Measurements from ENCODE around the gene SHMT2.
A peak's percentile ranks its signal among the peaks of the same experiment; 100 is the strongest.
"Not testable (repeated sequence)": the region's sequence is repeated elsewhere in the genome, so short reads cannot be mapped to it uniquely, and the experiment has no call there.

The SHMT2 gene

GRCh38 chr12:57266681-57267080, 37.2 kb downstream of the SHMT2 start:
- DNase-seq (ENCODE audit: low read depth), result no peak

DNA sequence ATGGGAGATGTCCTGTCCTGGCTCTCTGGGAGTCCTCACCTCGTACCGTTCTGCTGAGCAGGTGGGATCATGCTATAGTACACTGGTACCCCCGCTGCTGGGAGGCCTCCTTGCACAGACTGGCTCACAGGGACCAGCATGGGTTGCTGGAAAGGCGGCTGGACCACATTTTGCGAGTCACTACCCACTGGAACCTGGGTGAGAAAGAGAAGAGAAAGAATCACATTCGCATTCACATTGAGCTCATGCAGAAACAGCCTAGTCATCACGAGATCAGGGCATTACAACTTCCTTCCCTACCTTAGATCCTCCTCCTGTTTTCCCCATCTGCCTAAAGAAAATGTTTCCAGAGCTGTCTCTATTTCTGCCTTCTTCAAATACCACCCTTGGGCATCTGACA, 38.8 kb downstream of the SHMT2 start:
- no peak for DNase-seq (ENCODE audit: low read depth)

GRCh38 chr12:57270966-57271470, 41.5 kb downstream of the SHMT2 start:
- no peak for DNase-seq (ENCODE audit: low read depth)

GRCh38 chr12:57272337-57273151, 43.0 kb downstream of the SHMT2 start:
- no peak for DNase-seq (ENCODE audit: low read depth)

GRCh38 chr12:57273516-57273915, 44.0 kb downstream of the SHMT2 start:
- DNase-seq (ENCODE audit: low read depth), result no peak

DNA sequence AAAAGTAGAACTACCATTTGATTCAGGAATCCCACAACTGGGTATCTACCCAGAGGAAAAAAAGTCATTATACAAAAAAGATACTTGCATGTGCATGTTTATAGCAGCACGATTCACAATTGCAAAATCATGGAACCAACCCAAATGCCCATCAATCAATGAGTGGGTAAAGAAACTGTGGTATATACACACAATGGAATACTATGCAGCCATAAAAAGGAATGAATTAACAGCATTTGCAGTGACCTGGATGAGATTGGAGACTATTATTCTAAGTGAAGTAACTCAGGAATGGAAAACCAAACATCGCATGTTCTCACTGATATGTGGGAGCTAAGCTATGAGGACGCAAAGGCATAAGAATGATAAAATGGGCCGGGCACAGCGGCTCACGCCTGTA, 46.7 kb downstream of the SHMT2 start:
- not testable (repeated sequence) for DNase-seq (ENCODE audit: low read depth)

DNA sequence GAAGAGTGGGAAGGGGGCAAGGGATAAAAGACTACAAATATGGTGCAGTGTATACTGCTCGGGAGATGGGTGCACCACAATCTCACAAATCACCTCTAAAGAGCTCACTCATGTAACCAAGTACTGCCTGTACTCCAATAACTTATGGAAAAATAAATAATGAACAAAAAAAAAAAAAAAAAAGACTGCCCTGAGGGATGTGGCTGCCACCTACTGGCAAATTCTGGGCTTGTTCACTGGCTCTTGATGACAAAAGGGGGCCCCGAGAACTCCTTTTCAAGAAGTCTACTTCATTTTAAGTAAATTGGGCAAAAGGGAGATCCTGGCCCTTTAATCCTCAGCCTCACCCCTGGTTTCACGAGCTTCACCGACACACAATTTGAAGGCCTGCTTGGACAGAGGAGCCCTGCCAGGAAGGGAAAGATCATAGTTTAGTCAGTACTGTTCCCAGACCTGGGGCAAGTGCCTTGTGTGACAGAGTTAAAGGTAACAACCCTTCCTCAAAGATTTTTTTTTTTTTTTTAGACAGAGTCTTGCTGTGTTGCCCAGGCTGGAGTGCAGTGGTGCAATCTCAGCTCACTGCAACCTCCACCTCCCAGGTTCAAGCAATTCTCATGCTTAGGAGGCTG, 47.5 kb downstream of the SHMT2 start:
- peak; percentile 23 for DNase-seq (ENCODE audit: low read depth)

DNA sequence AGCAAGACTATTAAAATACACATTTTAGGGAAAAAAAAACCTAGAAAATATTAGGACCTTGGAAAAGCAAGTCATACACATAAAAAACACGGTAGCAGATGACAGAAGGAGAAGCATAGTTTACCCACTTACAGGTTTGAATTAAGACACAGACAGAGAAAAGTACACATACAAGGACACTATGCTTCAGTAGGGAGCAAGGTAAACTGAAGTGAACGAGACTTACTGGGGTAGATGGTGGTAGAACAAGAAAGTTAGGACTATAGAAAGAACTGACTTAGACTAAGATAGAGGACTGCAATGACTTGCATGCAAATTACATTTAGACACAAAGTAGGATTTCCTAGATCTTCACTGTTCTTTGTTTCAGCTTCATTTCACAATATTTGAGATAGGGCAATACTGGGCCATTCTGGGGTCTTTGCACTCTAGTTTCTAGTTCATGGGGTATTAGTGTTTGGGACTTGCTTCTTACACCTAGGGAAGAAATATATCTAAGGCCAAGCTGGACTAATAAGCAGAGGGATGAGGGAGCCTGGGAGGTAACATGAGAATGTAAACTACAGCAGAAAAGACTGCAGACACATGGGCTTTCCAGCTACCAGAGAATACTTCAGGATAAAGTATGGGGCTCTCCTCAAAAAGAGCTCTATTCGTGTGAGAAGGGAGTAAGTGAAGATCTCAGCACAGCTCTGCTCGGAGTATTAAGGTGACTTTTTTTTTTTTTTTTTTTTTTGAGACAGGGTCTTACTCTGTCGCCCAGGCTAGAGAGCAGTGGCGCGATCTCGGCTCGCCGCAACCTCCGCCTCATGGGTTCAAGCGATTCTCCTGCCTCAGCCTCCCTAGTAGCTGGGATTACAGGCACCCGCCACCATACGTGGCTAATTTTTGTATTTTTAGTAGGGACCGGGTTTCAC, 49.2 kb downstream of the SHMT2 start:
- no peak for DNase-seq (ENCODE audit: low read depth)

GRCh38 chr12:57280211-57281062, 50.9 kb downstream of the SHMT2 start:
- DNase-seq (ENCODE audit: low read depth), result peak; percentile 70

- DNase-seq (ENCODE audit: low read depth), result not testable (repeated sequence)
Observed at GRCh38 chr12:57282073-57282472, 52.6 kb downstream of the SHMT2 start.
